SU-DHL-6 (cell line): ENCODE results near the gene MEGF10.

Experiments used
- EZH2phosphoT487 ChIP-seq: fragments of 200-600 bp; sonication (generic), shearing (Covaris generic); conservative IDR thresholded peaks from 2 replicates; pipeline ENCODE4 v1.6.1; 2018; ENCODE audit warnings: mild to moderate bottlenecking, antibody characterized with exemption, low read length, moderate library complexity, mixed read lengths
- TF ChIP-seq, protein P1 (sequence below): fragments of 200-600 bp; sonication (generic); IDR thresholded peaks from one replicate; pipeline ENCODE4 v1.5.1; 2017; ENCODE audit warnings: antibody characterized with exemption, mild to moderate bottlenecking, low read length, moderate library complexity; ENCODE audit not compliant: insufficient read depth, poor library complexity, severe bottlenecking

DNA sequence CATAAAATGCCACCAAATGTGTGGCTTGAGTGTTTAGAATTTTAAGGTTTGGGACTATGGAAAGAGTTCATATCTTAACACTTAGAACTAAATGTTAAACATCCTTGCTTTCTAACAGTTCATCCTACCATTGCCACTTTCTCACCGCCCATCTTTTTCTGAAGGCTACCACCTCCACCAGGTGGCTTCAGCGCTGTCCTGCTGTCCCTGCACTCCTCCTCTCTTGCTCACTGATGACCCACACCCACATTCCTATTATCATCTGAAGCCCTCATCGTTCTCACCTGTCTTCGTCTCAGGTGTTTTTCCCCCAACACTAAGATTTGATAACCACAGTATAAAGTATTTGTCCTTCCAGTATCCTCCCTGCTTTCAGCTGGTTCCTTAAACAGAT, 7.4 kb downstream of the MEGF10 start:
- TF ChIP-seq, protein P1, sequence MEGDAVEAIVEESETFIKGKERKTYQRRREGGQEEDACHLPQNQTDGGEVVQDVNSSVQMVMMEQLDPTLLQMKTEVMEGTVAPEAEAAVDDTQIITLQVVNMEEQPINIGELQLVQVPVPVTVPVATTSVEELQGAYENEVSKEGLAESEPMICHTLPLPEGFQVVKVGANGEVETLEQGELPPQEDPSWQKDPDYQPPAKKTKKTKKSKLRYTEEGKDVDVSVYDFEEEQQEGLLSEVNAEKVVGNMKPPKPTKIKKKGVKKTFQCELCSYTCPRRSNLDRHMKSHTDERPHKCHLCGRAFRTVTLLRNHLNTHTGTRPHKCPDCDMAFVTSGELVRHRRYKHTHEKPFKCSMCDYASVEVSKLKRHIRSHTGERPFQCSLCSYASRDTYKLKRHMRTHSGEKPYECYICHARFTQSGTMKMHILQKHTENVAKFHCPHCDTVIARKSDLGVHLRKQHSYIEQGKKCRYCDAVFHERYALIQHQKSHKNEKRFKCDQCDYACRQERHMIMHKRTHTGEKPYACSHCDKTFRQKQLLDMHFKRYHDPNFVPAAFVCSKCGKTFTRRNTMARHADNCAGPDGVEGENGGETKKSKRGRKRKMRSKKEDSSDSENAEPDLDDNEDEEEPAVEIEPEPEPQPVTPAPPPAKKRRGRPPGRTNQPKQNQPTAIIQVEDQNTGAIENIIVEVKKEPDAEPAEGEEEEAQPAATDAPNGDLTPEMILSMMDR: no peak
- no peak for TF ChIP-seq EZH2phosphoT487
